GM06990 (cell line): ENCODE results near the gene DOCK2.

ENCODE experiments used
- DNase-seq: peaks from one replicate; pipeline ENCODE4 v3.0.0-alpha.2; 2011; ENCODE audit not compliant: insufficient read length; ENCODE audit errors: extremely low read depth
- H3K27me3 ChIP-seq: replicated peaks from 2 replicates; pipeline ENCODE4 v1.6.0; 2011; ENCODE audit warnings: low read length; ENCODE audit not compliant: control insufficient read depth, insufficient read depth
- H3K36me3 ChIP-seq: 2 replicates; pipeline ENCODE4 v1.5.1; 2011; ENCODE audit warnings: low read length; ENCODE audit not compliant: control insufficient read depth, insufficient read depth
- H3K4me3 ChIP-seq: replicated peaks from 2 replicates; pipeline ENCODE4 v1.5.1; 2011; ENCODE audit warnings: low read depth, mild to moderate bottlenecking, control low read depth, low read length
- TF ChIP-seq, protein P1 (sequence below): IDR thresholded peaks from 2 replicates; pipeline ENCODE4 v1.5.1; 2011; ENCODE audit warnings: low read length, control low read depth, mild to moderate bottlenecking, inconsistent platforms; ENCODE audit not compliant: insufficient read depth, poor library complexity, severe bottlenecking

The DOCK2 gene

DNA sequence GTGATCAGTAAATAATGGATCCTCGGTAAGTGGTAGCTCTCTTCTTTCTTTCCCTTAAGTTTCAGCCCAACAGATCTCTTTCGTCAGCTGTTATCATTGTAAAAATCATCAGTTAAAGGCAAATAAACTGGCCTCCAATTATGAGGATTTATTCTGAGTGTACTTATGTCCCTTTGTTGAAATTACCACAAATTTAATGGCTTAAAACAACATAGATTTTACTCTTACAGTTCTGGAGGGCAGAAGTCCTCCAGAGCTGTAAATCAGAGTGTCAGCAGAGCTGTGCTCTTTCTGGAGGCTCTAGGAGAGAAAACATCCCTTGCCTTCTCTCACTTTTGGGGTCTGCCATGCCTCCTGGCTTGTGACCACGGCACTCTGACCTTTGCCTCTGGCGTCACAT lies 238.7 kb downstream of the DOCK2 start:
- no peaks in the 10 kb centered on the region for H3K27me3 ChIP-seq
- H3K36me3 ChIP-seq: peaks cover 4% of the 10 kb centered on the region
- no peak for DNase-seq
- TF ChIP-seq, protein P1, sequence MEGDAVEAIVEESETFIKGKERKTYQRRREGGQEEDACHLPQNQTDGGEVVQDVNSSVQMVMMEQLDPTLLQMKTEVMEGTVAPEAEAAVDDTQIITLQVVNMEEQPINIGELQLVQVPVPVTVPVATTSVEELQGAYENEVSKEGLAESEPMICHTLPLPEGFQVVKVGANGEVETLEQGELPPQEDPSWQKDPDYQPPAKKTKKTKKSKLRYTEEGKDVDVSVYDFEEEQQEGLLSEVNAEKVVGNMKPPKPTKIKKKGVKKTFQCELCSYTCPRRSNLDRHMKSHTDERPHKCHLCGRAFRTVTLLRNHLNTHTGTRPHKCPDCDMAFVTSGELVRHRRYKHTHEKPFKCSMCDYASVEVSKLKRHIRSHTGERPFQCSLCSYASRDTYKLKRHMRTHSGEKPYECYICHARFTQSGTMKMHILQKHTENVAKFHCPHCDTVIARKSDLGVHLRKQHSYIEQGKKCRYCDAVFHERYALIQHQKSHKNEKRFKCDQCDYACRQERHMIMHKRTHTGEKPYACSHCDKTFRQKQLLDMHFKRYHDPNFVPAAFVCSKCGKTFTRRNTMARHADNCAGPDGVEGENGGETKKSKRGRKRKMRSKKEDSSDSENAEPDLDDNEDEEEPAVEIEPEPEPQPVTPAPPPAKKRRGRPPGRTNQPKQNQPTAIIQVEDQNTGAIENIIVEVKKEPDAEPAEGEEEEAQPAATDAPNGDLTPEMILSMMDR: no peak
- H3K4me3 ChIP-seq: no peak overlapping the region

GRCh38 chr5:169876386-169876785 lies 239.3 kb downstream of the DOCK2 start:
- Histone ChIP-seq H3K4me3 (no peak overlapping the region), H3K36me3 (peaks cover 4% of the 10 kb centered on the region), H3K27me3 (no peaks in the 10 kb centered on the region)
- TF ChIP-seq, protein P1: no peak
- DNase-seq: no peak

- no peak for DNase-seq
- Histone ChIP-seq H3K36me3 (peaks cover 4% of the 10 kb centered on the region), H3K27me3 (no peaks in the 10 kb centered on the region), H3K4me3 (no peak overlapping the region)
- TF ChIP-seq, protein P1: no peak
Observed at GRCh38 chr5:169880012-169880663, 243.1 kb downstream of the DOCK2 start.

GRCh38 chr5:169880785-169881184 lies 243.7 kb downstream of the DOCK2 start:
- DNase-seq: no peak
- TF ChIP-seq, protein P1: no peak
- no peak overlapping the region for H3K4me3 ChIP-seq
- H3K27me3 ChIP-seq: no peaks in the 10 kb centered on the region
- H3K36me3 ChIP-seq: peaks cover 2% of the 10 kb centered on the region

GRCh38 chr5:169881702-169882303 lies 244.7 kb downstream of the DOCK2 start:
- TF ChIP-seq, protein P1: no peak
- Histone ChIP-seq H3K4me3 (no peak overlapping the region), H3K27me3 (no peaks in the 10 kb centered on the region), H3K36me3 (no peaks in the 10 kb centered on the region; the same call in none of the 2 replicates)
- no peak for DNase-seq
